HG02623 (cell line): ENCODE data around the gene ZDHHC20.

ENCODE experiments used
- ATAC-seq: cut with Tn5 transposase; IDR thresholded peaks from one replicate; pipeline ENCODE4 v1.9.1; 2021; ENCODE audit warnings: moderate library complexity; ENCODE audit not compliant: unreplicated experiment

ZDHHC20 gene

GRCh38 chr13:21328201-21328600 is 130.9 kb downstream of the ZDHHC20 start:
- no peak for ATAC-seq

- ATAC-seq, result no peak
Observed at GRCh38 chr13:21326155-21327031, 132.7 kb downstream of the ZDHHC20 start.

- ATAC-seq, result no peak
Observed at GRCh38 chr13:21324803-21325202, 134.3 kb downstream of the ZDHHC20 start.

GRCh38 chr13:21322988-21323387 is 136.1 kb downstream of the ZDHHC20 start:
- ATAC-seq, result no peak
